ENCODE data around the gene TMEM271.
"Not testable (repeated sequence)": the region's sequence is repeated elsewhere in the genome, so short reads cannot be mapped to it uniquely, and the experiment has no call there.

- TF ChIP-seq CTCF, EZH2 (IDR thresholded peaks at IDR 0.05): not testable (repeated sequence)
These were observed 21.2 kb downstream of the TMEM271 start for GRCh38 chr4:554793-555320.

Measured in neural progenitor cell (in vitro differentiated cells).